ENCODE results near the gene GRM5.
"Not testable (repeated sequence)": the region's sequence is repeated elsewhere in the genome, so short reads cannot be mapped to it uniquely, and the experiment has no call there.

Gene GRM5

DNA sequence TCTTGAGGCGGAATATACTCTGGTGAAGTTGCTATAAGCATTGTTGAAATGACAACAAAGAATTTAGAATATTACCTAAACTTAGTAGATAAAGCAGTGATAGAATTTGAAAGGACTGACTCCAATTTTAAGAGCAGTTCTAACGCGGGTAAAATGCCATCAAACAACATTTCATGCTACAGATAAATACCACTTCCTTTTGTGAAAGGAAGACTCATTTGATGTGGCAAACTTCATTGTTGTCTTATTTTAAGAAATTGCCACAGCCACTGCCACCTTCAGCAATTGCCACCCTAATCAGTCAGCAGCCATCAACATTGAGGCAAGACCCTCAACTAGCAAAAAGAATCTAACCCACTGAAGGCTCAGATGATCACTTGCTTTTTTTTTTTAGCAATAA, 220.8 kb downstream of the GRM5 start:
- DNase-seq; intact Hi-C loops (cut with DNase I): not testable (repeated sequence)

DNA sequence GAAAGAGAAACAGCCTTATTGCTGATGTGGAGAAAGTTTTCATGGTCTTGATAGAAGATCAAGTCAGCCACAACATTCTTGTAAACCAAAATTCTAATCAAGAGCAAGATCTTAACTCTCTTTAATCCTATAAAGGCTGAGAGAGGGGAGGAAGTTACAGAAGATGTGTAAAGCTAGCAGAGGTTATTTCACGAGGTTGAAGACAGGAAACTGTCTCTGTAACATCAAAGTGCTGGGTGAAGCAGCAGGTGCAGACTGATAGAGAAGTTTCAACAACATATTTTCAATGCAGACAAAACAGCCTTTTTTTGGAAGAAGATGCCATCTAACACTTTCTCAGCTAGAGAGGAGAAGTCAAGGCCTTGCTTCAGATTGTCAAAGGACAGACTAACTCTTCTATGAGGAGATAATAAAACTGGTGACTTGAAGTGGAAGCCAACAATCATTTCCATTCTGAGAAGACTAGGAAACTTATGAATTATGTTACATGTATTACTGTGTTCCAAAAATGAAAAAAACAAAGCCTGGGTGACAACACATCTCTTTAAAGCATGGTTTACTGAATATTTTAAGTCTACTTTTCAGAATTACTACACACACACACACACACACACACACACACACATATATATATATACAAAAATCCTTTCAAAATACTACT, 221.9 kb downstream of the GRM5 start:
- DNase-seq; intact Hi-C loops (cut with DNase I): not testable (repeated sequence)

DNA sequence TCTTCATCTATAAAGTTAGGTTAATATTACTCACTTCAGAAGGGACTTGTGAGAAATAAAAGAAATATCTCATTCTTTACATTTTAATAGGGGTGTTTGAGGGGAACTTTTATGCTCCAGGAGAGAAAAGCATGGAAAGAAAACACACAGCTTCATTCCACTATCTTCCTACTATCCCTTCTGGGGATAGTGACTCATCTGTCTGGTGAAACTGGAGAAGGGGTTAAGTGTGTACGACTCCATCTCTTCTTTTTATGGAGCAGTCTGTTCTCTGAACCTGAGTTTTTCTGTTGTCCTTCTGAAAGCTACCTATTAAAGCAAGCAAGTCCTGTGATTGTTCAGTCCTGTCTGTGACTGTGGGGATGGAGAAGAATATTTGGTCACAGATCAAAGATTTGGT, 227.6 kb downstream of the GRM5 start:
- DNase-seq; intact Hi-C loops (cut with DNase I): not testable (repeated sequence)

DNA sequence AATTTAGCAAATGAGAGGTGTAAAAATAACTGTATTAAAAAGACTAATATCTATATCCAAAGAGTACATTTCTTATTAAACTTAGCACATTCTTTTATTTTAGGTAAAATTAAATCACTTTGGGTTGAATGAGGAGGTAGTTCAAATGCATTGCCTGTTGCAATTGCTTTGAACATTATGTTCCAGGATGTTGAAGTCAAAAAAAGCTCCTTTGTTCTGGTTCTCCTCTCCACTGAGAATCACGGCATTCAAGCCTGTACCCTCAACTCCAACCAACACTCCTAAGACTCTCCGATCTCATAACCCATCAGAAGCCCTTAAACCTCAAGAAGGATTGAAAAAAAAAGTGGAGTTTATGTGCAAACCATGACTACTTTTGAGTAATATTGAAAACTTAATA, 230.1 kb downstream of the GRM5 start:
- DNase-seq; intact Hi-C loops (cut with DNase I): not testable (repeated sequence)

DNA sequence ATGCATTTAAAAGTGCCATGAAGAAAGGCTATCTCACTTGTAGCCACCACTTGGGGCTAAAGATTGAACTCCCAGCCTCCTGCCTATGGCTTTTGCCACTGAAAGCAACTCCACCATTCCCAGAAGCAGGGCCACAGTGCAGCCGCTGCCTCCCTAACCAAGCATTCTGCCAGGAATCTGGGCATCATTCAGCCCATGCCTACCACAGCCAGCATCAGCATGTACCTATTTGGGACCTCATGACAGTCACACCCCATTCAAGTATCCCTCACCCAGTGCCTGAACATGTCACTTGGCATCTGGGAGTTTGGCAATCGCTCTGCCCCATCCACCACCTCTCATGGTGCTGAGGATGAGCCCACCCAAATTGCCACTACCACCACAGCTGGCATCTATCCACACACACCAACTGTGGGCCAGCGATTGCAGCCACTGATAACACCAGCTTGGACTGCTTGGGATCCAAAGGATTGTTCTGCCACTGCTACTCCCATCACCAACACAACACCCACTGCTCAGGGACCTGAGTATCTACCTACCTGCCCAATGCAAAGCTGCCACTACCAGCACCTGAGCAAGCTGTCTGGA, 234.4 kb downstream of the GRM5 start:
- DNase-seq = peak in 2 of 10 donors; percentile 22 to 57
- intact Hi-C loops (cut with DNase I) = no loop called here

DNA sequence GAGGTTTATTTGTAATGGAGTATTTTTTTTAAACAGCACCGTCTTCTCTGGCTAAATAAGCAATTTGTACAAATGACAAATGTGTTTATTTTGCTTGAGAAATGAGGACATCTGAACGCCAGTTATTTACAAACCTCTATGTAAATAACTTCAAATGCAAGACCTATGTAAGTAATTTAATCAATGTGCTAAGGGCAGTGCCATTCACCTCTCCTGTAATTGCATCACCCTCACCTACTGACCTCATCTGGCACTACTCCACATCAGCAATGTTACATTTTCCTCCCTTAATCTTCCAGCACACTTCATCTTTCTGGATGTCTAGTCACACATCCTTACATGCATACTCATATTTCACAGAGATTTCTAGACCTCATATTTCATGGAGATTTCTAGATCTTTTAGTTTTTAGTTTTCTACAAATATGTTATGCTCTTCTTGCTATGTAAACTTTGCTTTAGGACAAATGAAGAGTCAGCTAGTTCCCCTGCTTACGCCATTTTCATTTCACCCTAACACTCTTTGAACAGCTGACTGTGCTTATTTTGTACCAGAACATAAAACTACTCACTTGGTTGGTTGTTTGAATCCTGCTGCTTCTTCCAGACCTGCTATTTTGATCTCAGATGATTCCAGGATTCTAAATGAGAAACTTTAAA, 238.6 kb downstream of the GRM5 start:
- no peak for DNase-seq
- intact Hi-C loops (cut with DNase I) = no loop called here

DNA sequence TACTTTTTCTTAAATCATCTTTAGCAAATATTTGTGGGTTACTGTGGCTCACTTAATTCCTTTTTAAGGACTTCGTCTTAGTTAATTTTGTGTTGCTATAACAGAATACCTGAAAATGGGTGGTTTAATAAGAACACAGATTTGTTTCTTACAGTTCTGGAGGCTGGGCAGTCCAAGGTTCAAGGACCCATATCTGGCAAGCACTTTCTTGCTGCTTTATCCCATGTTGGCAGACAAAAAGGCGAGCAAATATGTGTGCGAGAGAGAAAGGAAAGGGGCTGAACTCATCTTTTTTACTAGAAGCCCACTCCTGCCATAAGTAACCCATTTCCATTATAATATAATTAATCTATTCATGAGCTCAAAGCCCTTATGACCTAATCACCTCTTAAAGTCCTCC, 246.2 kb downstream of the GRM5 start:
- intact Hi-C loops (cut with DNase I) = no loop called here

DNA sequence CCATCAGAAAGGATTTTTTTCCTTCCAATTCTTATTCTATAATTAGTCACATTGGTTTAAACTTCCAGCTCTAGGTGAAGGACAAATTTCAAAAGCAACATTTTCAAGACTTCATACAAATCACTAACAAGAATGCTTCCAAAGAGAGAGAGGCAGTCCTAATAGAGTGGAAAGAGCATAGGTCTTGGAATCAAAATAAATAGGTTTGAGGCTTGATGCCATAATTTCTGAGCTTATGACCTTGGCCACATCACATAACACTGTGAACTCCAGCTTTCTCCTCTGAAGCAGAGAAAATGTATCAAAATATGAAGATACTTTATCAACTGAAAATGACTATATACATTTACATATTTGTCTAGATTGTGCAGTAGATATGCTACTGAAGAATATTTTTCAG, 246.8 kb downstream of the GRM5 start:
- intact Hi-C loops (cut with DNase I) = no loop called here
- no peak for DNase-seq

More for the DNA sequence above, 246.2 kb downstream of the GRM5 start:
- no peak for DNase-seq

DNA sequence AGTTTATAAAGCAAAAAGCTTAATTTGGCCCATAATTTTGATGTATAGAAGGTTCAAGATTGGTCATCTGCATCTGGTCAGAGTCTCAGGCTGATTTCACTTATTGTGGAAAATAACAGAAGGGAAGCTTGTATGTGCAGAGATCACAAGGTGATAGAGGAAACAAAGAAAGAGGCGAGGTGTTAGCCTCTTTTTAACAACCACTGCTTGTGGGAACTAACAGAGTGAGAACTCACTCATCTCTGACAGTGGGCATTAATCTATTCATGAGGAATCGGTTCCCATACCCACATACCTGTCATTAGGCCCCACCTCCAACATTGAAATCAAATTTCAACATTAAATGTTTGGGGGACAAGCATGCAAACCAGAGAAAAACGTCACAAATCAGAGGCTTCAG, 250.3 kb downstream of the GRM5 start:
- DNase-seq = no peak
- intact Hi-C loops (cut with DNase I) = no loop called here

DNA sequence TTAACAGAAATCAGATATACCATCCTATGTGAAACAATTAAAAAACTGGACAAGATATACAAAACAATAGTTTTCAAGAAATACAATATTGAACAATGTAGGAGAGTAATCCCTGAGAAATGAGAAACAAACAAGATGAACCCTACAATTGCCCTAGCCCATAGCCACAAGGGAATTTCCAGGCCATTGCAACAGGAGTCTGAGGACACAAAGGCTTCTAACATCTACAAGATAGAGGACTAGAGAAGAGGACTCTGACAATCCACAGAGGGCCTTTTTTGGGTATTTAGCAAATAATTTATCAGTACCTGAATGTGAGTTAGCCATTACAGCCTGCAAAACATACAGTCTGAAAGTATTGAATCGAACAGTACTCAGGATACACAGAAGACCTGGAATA, 251.7 kb downstream of the GRM5 start:
- intact Hi-C loops (cut with DNase I) = no loop called here
- no peak for DNase-seq

DNA sequence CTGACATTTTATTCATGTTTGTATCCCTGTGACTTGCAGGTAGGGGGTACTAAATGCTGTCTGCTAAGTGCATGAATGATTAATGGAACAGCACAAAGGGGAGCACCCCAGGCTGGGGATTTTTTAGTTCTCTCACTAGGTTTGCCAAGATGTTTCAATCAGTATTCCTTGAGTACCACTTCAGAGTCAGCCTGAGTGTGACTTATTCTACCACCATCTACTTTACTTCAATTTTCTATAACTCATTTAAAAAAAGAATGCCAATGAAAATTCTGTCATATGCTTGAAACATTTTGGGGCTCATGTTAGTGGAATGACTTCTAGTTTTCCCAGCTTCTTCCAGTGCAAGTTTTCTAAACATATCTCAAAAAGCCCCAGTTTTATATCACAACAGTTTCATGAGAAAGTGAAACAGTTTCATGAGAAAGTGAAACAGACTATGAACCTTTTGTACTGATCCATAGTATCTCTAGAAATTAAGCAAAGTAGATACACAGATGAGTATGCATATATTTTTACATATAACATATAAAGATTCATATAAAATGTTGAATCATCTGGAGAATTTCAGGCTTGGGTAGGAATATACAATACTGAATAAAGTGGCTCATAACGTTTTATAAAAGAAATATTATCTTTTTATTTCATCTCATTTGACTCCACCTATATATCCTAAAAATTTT, 252.4 kb downstream of the GRM5 start:
- DNase-seq = no peak
- intact Hi-C loops (cut with DNase I) = no loop called here

DNA sequence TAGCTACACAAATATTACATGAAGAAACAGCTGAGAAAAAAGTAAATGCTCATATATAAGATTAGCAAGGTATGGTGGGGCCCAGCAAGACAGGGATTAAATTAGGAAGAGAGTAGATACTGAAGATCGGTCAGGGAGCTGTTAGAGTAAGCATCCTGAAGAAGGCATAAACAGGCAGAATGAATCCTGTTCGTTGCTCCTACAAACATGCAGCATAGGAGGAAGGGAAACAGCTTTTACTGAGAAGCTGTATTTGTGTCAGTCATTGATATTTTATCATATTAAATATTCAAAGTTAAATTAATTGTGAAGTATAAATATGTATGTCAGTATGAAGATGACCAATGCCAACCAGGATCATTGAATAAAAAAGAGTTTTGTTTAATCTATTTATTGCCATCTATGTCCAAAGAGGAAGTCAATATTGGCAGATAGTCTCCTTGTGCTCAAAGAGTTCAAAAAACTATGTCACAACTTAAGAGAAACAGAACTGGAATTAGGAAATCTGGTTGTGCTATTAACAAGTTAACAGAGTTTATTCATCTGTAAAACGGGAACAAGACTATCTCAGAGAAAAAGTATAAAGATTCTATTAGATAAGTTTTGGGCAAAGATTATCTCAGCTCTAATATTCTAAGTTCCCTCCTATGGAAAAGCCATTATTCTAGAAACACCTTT, 255.2 kb downstream of the GRM5 start:
- intact Hi-C loops (cut with DNase I) = no loop called here
- DNase-seq = no peak

DNA sequence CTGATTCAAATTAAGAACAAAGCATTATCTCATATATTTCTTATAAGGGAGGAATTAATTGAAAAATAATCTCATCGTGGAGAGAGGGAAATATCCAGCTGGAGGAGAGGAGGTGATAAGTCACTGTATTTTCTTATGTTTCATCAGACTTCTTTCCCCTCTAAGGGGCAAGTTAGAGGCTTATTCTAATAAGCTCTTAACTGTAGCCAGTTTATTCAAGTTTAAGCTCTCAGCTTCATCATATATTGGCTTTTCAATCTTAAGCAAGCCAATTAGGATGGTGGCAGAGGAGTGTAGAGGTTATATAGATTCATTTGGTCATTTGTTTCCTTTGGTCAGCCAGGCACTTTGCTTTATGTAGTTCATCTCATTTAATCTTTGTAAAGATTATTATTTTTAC, 256.7 kb downstream of the GRM5 start:
- no peak for DNase-seq
- intact Hi-C loops (cut with DNase I) = no loop called here

DNA sequence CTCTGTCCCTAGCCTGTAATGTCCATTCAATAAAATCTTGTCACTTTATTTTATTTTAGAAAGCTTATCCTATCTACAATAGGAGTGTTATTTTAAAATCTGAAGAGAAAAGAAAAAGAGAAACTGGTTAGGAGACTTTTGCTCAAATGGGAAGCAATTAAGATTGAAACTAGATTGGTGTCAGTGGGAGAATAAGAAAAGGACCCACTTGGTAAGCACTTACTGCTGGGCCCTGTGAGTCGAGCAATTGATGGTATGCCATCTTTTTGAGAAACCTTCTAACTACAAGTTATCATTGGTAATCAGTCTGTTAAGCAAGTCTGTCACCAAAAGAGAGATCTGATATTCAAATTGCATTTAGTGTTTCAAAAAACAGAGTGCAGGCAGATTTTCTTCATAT, 258.4 kb downstream of the GRM5 start:
- intact Hi-C loops (cut with DNase I) = no loop called here
- no peak for DNase-seq

DNA sequence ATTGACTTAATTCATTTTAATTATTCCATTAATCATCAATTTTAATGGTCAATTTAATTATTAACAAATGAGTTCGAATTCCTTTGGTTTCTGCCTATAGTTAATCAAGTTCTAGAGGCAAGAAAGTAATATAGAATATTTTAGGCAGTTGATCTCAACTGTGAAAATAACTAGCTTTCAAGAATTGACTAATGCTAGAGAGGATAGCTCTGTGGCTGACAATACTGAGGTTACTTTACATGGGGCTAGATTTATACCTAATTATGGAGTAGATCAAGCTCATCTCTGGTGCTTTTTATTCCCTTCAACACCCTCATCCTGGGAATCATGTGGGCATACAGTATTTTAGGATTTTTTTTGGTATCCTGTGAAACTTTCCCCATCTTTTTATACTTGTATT, 259.4 kb downstream of the GRM5 start:
- no peak for DNase-seq
- intact Hi-C loops (cut with DNase I) = no loop called here

DNA sequence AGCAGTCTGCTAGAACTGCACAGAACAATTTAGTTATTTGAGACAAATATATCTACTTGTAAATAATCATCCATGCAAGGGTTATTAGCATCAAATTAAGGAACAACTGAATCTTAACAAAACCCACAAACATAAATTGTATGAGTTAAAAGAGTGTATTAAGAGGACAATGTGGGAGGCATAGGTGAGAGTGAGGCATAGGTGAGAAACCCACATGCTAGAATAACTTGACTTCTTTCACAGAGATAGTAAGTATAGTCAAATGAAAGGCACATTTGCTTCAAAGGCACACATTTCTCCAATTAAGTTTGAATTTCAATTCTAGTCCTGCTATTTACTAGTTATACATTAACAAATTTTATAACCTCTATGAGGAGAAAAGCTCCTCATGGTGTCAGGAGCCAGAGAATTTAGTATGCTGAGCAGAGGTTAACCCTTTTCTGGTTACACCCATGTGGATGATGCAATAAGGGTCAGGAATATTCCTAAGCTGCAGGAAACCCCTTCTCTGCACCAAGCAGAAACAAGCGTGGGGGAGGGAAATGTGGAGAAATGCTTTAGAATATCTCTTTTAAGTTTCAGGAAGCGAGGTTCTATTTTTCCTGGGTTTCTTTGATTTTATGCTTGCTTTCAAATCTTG, 264.2 kb downstream of the GRM5 start:
- intact Hi-C loops (cut with DNase I) = no loop called here
- DNase-seq = no peak

DNA sequence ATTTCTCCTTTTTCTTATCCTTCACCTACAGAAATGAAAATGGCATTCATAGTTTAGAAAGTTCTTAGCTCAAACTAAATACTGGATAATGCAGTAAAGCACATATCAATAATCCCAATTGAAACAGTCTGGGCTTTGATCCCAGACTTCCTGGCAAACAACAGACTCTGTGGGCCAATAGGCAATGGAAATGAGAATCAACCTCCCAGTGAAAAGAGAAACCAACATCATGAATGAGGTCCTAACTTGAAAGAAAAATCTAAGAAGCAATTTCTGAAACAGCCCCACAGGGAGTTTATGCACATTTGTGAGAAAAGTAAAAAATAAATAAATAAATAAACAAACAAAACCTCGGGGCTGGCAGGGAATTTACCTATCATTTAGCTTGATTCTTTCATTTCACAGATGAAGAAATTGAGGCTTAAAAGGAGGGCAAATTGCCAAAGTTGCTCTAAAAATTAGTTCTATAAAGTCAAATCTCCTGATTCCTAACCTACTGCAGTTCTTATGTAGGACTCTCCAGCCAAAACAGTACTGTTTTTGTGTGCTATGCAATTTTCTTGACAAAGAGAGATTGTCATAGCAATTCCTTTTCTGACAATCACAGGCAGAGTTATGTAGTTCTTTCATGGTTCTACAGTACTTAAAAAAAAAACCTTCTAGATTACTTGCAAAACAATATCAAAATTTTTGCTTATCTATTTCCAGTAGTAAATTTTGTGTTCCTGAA, 265.8 kb downstream of the GRM5 start:
- no peak for DNase-seq
- intact Hi-C loops (cut with DNase I) = no loop called here

DNA sequence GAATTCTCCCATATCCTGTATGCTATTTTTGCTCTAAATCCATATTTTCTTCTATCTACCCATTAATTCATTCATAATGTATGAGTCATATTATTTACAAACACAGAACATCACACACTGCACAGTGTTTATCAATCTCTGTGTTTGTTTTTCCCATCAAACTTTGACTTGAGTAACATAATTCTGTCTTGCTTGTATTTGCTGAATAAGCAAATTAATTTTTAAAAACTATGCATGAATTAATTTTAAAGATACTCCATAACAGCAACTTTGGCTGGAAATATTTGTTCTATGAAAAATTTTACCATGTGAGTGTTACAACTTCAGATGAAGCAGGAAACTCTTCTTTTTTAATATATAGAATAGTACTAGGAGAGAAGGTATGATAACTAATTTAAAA, 275.6 kb downstream of the GRM5 start:
- DNase-seq = no peak
- intact Hi-C loops (cut with DNase I) = no loop called here

DNA sequence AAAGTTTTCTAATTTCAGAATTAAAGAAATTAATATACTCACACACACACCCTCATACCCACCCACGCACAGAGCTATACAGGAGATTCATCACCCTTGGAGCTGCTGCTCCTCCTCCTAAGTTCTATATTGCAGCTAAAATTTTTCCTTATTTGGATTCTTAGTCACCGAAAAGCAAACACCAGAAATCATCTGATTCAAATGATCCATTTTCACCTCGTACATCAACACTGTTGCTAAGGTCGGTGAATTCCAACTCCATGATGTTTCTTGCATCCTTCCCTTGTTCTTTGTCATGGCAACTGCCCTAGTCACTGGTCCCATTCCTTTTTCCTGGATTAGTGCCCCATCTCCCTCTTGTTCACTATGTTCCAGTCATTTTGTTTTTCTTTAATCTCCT, 286.2 kb downstream of the GRM5 start:
- intact Hi-C loops (cut with DNase I) = no loop called here
- DNase-seq = no peak

All from posterior cingulate gyrus (tissue), 11 donors.